KMS-11 (cell line): ENCODE results near the gene PDE10A.

Experiments used
- H2AFZ ChIP-seq: fragments of 200-600 bp; sonication (generic); 2 replicates; pipeline ENCODE4 v1.6.1; 2016; ENCODE audit warnings: antibody characterized with exemption, mixed run types, low read depth
- H3K27ac ChIP-seq: fragments of 200-600 bp; sonication (generic); 2 replicates; pipeline ENCODE4 v1.6.1; 2016; ENCODE audit warnings: mild to moderate bottlenecking, mixed run types
- H3K27me3 ChIP-seq: fragments of 200-600 bp; sonication (generic); 2 replicates; pipeline ENCODE4 v1.6.1; 2017; ENCODE audit warnings: mild to moderate bottlenecking, low read depth, mixed run types, moderate library complexity; ENCODE audit not compliant: insufficient read depth
- H3K36me3 ChIP-seq: fragments of 200-600 bp; sonication (generic); 2 replicates; pipeline ENCODE4 v1.6.1; 2017; ENCODE audit warnings: mild to moderate bottlenecking, mixed run types; ENCODE audit not compliant: insufficient read depth
- H3K4me1 ChIP-seq: fragments of 200-600 bp; sonication (generic); 2 replicates; pipeline ENCODE4 v1.6.1; 2016; ENCODE audit warnings: mild to moderate bottlenecking, low read depth, mixed run types; ENCODE audit not compliant: poor library complexity, severe bottlenecking
- H3K4me2 ChIP-seq: fragments of 200-600 bp; sonication (generic); 2 replicates; pipeline ENCODE4 v1.7.0; 2016; ENCODE audit warnings: mild to moderate bottlenecking, mixed run types
- H3K4me3 ChIP-seq: fragments of 200-600 bp; sonication (generic); IDR thresholded peaks from 2 replicates; pipeline ENCODE4 v1.6.1; 2017; ENCODE audit warnings: low read depth, low read length, mixed read lengths; ENCODE audit not compliant: insufficient read depth
- H3K79me2 ChIP-seq: fragments of 200-600 bp; sonication (generic); 2 replicates; pipeline ENCODE4 v1.6.1; 2016; ENCODE audit warnings: low read depth, mixed run types; ENCODE audit not compliant: insufficient read depth
- H3K9ac ChIP-seq: fragments of 200-600 bp; sonication (generic); 2 replicates; pipeline ENCODE4 v1.6.1; 2016; ENCODE audit warnings: mild to moderate bottlenecking, mixed run types
- H4K20me1 ChIP-seq: fragments of 200-600 bp; sonication (generic); 2 replicates; pipeline ENCODE4 v1.6.1; 2016; ENCODE audit warnings: mild to moderate bottlenecking, mixed run types; ENCODE audit not compliant: insufficient read depth
- TF ChIP-seq, protein P1 (sequence below): fragments of 200-600 bp; sonication (generic); conservative IDR thresholded peaks from 2 replicates; pipeline ENCODE4 v1.6.1; 2017; ENCODE audit warnings: low read depth, mild to moderate bottlenecking, antibody characterized with exemption, low read length, moderate library complexity, mixed read lengths

Gene PDE10A

DNA sequence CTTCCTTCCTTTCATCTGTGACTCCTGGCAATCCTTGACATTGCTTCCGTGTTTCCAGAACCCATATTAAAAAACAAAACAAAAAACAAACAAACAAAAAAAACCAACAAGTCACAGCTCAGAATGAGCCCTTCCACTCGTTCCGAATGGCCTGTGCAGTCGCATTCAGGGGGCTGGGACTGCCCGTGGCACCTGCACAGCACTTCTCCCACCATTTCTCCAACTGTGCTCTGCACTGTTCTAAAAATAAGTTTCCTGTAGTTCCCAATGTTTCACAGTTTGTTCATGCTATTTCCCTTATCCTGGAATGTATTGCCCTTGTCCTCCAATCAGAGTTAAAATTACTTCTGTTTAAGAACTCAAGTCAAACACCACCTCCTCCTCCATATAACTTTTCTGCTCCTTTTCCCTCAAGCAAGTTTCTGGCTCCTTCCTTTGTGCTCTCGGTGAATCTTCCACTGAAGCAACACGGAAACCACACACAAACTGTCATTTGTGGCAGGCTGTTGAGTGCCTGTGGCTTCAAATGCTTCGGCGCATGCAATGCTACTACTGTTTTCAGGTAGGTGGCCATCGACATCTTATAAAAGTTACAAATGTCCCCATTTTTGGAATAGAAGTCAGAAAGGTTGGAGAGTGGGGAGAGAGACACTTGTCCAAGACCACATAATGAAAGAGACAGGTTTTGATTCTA is 57.7 kb downstream of the PDE10A start:
- Histone ChIP-seq H3K79me2 (no peaks in the 10 kb centered on the region), H3K4me1 (no peaks in the 10 kb centered on the region), H4K20me1 (no peaks in the 10 kb centered on the region), H3K4me3 (no peak overlapping the region), H2AFZ (no peak overlapping the region), H3K36me3 (no peaks in the 10 kb centered on the region), H3K27ac (no peak overlapping the region), H3K9ac (no peak overlapping the region), H3K4me2 (no peak overlapping the region), H3K27me3 (no peaks in the 10 kb centered on the region)
- TF ChIP-seq, protein P1, sequence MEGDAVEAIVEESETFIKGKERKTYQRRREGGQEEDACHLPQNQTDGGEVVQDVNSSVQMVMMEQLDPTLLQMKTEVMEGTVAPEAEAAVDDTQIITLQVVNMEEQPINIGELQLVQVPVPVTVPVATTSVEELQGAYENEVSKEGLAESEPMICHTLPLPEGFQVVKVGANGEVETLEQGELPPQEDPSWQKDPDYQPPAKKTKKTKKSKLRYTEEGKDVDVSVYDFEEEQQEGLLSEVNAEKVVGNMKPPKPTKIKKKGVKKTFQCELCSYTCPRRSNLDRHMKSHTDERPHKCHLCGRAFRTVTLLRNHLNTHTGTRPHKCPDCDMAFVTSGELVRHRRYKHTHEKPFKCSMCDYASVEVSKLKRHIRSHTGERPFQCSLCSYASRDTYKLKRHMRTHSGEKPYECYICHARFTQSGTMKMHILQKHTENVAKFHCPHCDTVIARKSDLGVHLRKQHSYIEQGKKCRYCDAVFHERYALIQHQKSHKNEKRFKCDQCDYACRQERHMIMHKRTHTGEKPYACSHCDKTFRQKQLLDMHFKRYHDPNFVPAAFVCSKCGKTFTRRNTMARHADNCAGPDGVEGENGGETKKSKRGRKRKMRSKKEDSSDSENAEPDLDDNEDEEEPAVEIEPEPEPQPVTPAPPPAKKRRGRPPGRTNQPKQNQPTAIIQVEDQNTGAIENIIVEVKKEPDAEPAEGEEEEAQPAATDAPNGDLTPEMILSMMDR, result no peak

DNA sequence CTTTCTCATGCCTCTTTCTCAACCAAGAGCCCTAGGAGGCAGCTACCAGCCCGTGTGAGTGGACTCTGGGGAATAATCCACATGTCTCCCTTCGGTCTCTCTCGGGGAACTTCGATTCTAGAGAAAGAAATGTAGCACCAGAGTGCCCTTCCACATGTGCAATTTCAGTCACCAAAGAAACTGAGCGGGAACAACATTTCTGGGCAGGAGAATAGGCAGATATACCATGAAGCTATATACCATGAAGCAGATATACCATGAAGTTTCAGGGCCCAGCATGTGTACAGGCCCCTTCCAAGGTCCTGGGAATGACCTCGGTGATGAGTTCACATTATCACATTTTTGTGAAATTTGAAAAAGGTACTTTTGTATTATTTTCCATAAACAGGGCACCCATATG is 60.8 kb downstream of the PDE10A start:
- Histone ChIP-seq H3K4me3 (no peak overlapping the region), H3K4me2 (no peak overlapping the region), H3K9ac (no peak overlapping the region), H2AFZ (no peak overlapping the region), H3K79me2 (no peaks in the 10 kb centered on the region), H4K20me1 (no peaks in the 10 kb centered on the region), H3K27me3 (no peaks in the 10 kb centered on the region), H3K27ac (no peak overlapping the region), H3K36me3 (no peaks in the 10 kb centered on the region), H3K4me1 (no peaks in the 10 kb centered on the region)
- TF ChIP-seq, protein P1, result no peak

DNA sequence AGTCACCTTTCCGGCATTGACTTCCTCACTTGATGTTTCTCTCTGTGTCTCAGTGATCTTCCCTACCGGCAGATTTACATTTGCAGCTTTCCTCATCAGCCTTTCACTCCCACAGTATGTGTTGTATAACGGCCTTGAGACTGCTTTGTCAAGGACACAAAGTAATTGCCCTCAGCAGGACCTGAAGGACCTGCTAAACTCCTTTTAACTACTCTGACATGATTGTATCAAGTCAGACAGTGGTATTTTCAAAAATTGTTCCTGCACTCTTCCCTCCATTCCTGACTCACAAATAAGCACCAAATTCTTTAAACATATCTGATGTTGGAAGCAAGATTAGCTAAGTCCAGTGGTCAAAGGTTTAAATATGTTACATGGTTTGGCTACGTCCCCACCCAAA is 62.4 kb downstream of the PDE10A start:
- Histone ChIP-seq H3K4me1 (no peaks in the 10 kb centered on the region), H3K79me2 (no peaks in the 10 kb centered on the region), H4K20me1 (no peaks in the 10 kb centered on the region)

DNA sequence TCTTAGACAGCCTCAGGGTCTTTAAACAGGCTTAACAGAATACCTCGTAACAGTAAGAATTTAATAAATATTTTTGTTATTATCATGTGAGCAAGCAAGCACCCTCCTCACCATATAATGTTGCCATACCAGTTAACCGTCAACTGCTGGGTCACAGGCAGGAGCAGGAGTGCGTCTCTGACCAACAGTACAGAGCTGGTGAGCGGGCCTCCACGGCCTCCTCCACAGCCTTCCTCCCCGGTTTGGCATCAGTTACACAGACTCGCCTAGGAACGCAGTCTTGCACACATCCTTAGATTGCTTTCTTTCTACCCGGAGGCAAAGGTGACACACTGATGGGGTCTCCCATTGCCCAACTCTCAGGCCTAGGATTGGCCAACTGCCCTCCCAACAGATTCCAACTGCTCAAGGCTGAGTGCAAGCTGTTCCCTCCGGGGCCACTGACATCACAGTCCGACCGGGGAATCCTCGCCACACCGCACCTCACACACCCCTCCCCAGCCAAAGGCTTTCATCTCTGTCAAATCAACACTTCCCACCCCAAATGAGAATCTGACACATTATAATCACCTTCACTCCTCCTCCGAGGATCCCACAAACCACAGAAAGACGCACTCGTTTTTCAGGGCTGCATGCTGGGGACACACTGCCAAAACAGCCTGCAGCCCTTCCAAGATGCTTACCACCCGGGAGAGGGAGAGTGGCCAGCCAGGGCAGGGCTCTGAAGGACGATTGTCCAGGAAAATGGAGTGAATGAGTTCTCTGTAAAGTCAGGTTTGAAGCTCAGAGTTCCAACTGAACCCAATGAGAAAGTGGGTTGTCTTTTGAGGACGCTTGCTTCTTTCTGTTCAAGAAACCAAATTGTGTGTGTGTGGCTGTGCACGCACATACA is 63.2 kb downstream of the PDE10A start:
- Histone ChIP-seq H4K20me1 (no peaks in the 10 kb centered on the region), H2AFZ (no peak overlapping the region), H3K27ac (no peak overlapping the region), H3K4me2 (no peak overlapping the region), H3K4me3 (no peak overlapping the region), H3K36me3 (no peaks in the 10 kb centered on the region), H3K4me1 (no peaks in the 10 kb centered on the region), H3K27me3 (no peaks in the 10 kb centered on the region), H3K9ac (no peak overlapping the region), H3K79me2 (no peaks in the 10 kb centered on the region)
- TF ChIP-seq, protein P1, result no peak

More for the DNA sequence above, 62.4 kb downstream of the PDE10A start:
- Histone ChIP-seq H3K9ac (no peak overlapping the region), H3K27ac (no peak overlapping the region), H2AFZ (no peak overlapping the region), H3K36me3 (no peaks in the 10 kb centered on the region), H3K4me2 (no peak overlapping the region), H3K4me3 (no peak overlapping the region), H3K27me3 (no peaks in the 10 kb centered on the region)
- TF ChIP-seq, protein P1, result no peak
